Measurements from ENCODE around the gene GRIK4. TPM values are rescaled to one million over a fixed set of nuclear protein-coding genes. Genes with fewer than 3 reads are reported as not detected.
"Not testable (repeated sequence)": the region's sequence is repeated elsewhere in the genome, so short reads cannot be mapped to it uniquely, and the experiment has no call there.

Gene GRIK4
- total RNA-seq, 4 donors from 2014 or later = under 0.01 to 0.69 (median 0.25) TPM

GRCh38 chr11:120759046-120759445 lies 247.5 kb downstream of the GRIK4 start:
- Histone ChIP-seq H3K4me1 (no peaks in the 10 kb centered on the region), H3K9me3 (peaks cover 0 to 8% (median 0%) of the 10 kb centered on the region in 3 donors), H3K36me3 (no peaks in the 10 kb centered on the region), H3K4me3 (no peak overlapping the region), H3K27ac (no peak overlapping the region), H3K27me3 (peaks cover 7% of the 10 kb centered on the region)
- no peak for ATAC-seq
- no peak for TF ChIP-seq CTCF (IDR thresholded peaks at IDR 0.05)
- no peak for TF ChIP-seq EP300 (IDR thresholded peaks at IDR 0.05)
- TF ChIP-seq POLR2A (IDR thresholded peaks at IDR 0.05) = no peak
- TF ChIP-seq POLR2AphosphoS5 (IDR thresholded peaks at IDR 0.05) = no peak
- WGBS, 2 donors (ENCODE audit: low coverage in 1 of 2) = 34 to 39% methylated on average over 2 of the region's 2 CpGs

DNA sequence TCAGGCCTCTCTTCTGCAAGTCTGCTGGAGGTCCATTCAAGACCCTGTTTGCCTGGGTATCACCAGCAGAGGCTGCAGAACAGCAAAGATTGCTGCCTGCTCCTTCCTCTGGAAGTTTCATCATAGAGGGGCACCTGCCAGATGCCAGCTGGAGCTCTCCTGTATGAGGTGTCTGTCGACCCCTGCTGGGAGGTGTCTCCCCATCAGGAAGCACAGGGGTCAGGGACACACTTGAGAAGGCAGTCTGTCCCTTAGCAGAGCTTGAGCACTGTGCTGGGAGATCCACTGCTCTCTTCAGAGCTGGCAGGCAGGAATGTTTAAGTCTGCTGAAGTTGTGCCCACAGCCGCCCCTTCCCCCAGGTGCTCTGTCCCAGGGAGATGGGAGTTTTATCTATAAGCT lies 254.2 kb downstream of the GRIK4 start:
- peaks cover 0 to 50% (median 0%) of the 10 kb centered on the region in 3 donors for H3K9me3 ChIP-seq
- WGBS, 2 donors (ENCODE audit: low coverage in 1 of 2) = no CpG with 5 or more reads among the region's 2 CpGs
- not testable (repeated sequence) for H3K4me3 ChIP-seq, H3K27ac ChIP-seq, H3K4me1 ChIP-seq, H3K36me3 ChIP-seq, ATAC-seq
- peaks cover 12% of the 10 kb centered on the region for H3K27me3 ChIP-seq

- H3K9me3 ChIP-seq = peaks cover 0 to 50% (median 0%) of the 10 kb centered on the region in 3 donors
- WGBS, 2 donors (ENCODE audit: low coverage in 1 of 2) = 87% methylated on average over 4 of the region's 7 CpGs; no CpG with 5 or more reads in 1 of the 2 donors
- no peak overlapping the region for H3K4me3 ChIP-seq
- H3K27me3 ChIP-seq = peaks cover 12% of the 10 kb centered on the region
- no peak for ATAC-seq
- no peaks in the 10 kb centered on the region for H3K4me1 ChIP-seq
- TF ChIP-seq EP300 (IDR thresholded peaks at IDR 0.05) (no peak), POLR2A (IDR thresholded peaks at IDR 0.05) (no peak), POLR2AphosphoS5 (IDR thresholded peaks at IDR 0.05) (no peak), CTCF (IDR thresholded peaks at IDR 0.05) (no peak)
- no peak overlapping the region for H3K27ac ChIP-seq
- no peaks in the 10 kb centered on the region for H3K36me3 ChIP-seq
Observed at GRCh38 chr11:120766318-120766717, 254.8 kb downstream of the GRIK4 start.

GRCh38 chr11:120768949-120769348 lies 257.4 kb downstream of the GRIK4 start:
- ATAC-seq = no peak
- 50 to 65% methylated on average over 2 of the region's 2 CpGs for WGBS, 2 donors (ENCODE audit: low coverage in 1 of 2)
- Histone ChIP-seq H3K4me3 (no peak overlapping the region), H3K4me1 (no peaks in the 10 kb centered on the region), H3K27me3 (peaks cover 12% of the 10 kb centered on the region), H3K27ac (no peak overlapping the region), H3K9me3 (peaks cover 0 to 43% (median 0%) of the 10 kb centered on the region in 3 donors), H3K36me3 (no peaks in the 10 kb centered on the region)
- TF ChIP-seq CTCF (IDR thresholded peaks at IDR 0.05) (no peak), POLR2A (IDR thresholded peaks at IDR 0.05) (no peak), EP300 (IDR thresholded peaks at IDR 0.05) (no peak), POLR2AphosphoS5 (IDR thresholded peaks at IDR 0.05) (no peak)

DNA sequence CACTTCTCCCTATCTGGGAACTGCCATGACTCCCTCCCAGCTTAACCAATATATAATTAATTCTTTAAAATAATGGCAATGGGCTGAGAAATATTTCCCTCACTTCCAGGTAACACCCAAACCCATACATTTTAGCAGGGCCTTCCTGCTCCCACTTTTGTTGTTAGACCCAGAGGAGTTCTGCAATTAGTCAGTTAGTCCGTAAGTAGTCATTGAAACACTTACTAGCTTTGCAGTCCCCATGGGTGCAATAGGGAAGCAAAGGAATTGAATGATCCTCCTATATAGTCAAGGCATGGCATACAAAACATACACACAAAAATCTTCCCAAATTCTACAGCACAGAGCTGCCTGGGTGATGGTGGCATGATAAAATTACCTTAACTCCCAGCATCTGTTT lies 258.4 kb downstream of the GRIK4 start:
- Histone ChIP-seq H3K9me3 (peaks cover 0 to 34% (median 0%) of the 10 kb centered on the region in 3 donors), H3K27ac (no peak overlapping the region), H3K4me3 (no peak overlapping the region), H3K27me3 (peaks cover 12% of the 10 kb centered on the region), H3K4me1 (no peaks in the 10 kb centered on the region), H3K36me3 (no peaks in the 10 kb centered on the region)
- no peak for TF ChIP-seq POLR2A (IDR thresholded peaks at IDR 0.05)
- no peak for TF ChIP-seq POLR2AphosphoS5 (IDR thresholded peaks at IDR 0.05)
- TF ChIP-seq CTCF (IDR thresholded peaks at IDR 0.05) = no peak
- TF ChIP-seq EP300 (IDR thresholded peaks at IDR 0.05) = no peak
- WGBS, 2 donors (ENCODE audit: low coverage in 1 of 2) = 79 to 100% methylated on average over 1 of the region's 1 CpG
- ATAC-seq = no peak
